HAP-1 (cell line): ENCODE data around the gene C16orf74.

Experiments
- DNase-seq, 2 experiments: peaks; one replicate each; pipeline ENCODE4 v3.0.0-alpha.2; 2016 to 2020; ENCODE audit warnings: low spot score in 2 of 2
- H3K27me3 ChIP-seq: fragments of 250-450 bp; sonication (Bioruptor Pico); 2 replicates; pipeline ENCODE4 v1.5.1; 2020; ENCODE audit warnings: low read depth, mild to moderate bottlenecking, moderate library complexity
- H3K36me3 ChIP-seq: fragments of 250-450 bp; sonication (Bioruptor Pico); replicated peaks from 2 replicates; pipeline ENCODE4 v1.5.1; 2020; ENCODE audit warnings: mild to moderate bottlenecking
- H3K4me1 ChIP-seq: fragments of 250-450 bp; sonication (Bioruptor Pico); 2 replicates; pipeline ENCODE4 v1.5.1; 2020; ENCODE audit warnings: mild to moderate bottlenecking
- H3K4me3 ChIP-seq: fragments of 250-450 bp; sonication (Bioruptor Pico); 2 replicates; pipeline ENCODE4 v1.5.1; 2020; ENCODE audit warnings: mild to moderate bottlenecking, moderate library complexity
- H3K9me3 ChIP-seq: fragments of 250-450 bp; sonication (Bioruptor Pico); 2 replicates; pipeline ENCODE4 v1.5.1; 2020; ENCODE audit warnings: mild to moderate bottlenecking, moderate library complexity
- in situ Hi-C: fragments of 300-500 bp; cut with MboI; formaldehyde crosslinking; loops from 3 replicates; pipeline ENCODE4 v1.14.3; 2020; ENCODE audit warnings: low sequenced_read_pairs, inconsistent platforms, mixed read lengths

C16orf74 gene

GRCh38 chr16:85751698-85752501 is 1.0 kb upstream of the C16orf74 start:
- no peaks in the 10 kb centered on the region for H3K27me3 ChIP-seq
- peaks cover 9% of the 10 kb centered on the region for H3K4me1 ChIP-seq
- in situ Hi-C loops: no loop called here
- H3K4me3 ChIP-seq: no peak overlapping the region
- no peaks in the 10 kb centered on the region for H3K9me3 ChIP-seq
- H3K36me3 ChIP-seq: no peaks in the 10 kb centered on the region
- no peak for DNase-seq

- peak overlapping the region; percentile 52 for H3K4me3 ChIP-seq
- in situ Hi-C loops: no loop called here
- no peaks in the 10 kb centered on the region for H3K9me3 ChIP-seq
- peak in 1 of 2 experiments; percentile 70 for DNase-seq
- H3K4me1 ChIP-seq: peaks cover 9% of the 10 kb centered on the region
- no peaks in the 10 kb centered on the region for H3K27me3 ChIP-seq
- H3K36me3 ChIP-seq: no peaks in the 10 kb centered on the region
Measured at GRCh38 chr16:85750146-85750826, 610 bp downstream of the C16orf74 start.

DNA sequence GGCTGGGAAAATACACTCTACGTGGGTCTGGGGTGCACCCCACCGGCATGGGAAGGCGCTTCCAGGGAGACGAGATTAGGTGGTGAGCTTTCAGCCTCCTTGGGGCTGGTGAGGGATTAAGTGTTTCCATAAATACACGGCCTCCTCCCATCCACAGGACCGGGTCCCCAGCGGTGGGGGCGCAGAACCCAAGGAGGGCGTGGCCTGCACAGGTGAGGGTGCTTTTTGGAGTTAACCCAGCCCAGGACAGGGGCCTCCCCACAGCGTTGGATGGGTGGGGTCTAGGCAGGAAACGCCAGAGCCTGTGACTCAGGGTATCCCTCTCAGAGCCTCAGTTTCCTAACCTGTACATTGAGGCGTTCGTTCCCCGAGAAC is 1.1 kb downstream of the C16orf74 start:
- no peaks in the 10 kb centered on the region for H3K27me3 ChIP-seq
- no peaks in the 10 kb centered on the region for H3K9me3 ChIP-seq
- H3K4me3 ChIP-seq: peak overlapping the region; percentile 52
- in situ Hi-C loops: no loop called here
- H3K4me1 ChIP-seq: peaks cover 9% of the 10 kb centered on the region
- H3K36me3 ChIP-seq: no peaks in the 10 kb centered on the region
- DNase-seq: no peak

- H3K36me3 ChIP-seq: no peaks in the 10 kb centered on the region
- peaks cover 9% of the 10 kb centered on the region for H3K4me1 ChIP-seq
- H3K4me3 ChIP-seq: no peak overlapping the region
- in situ Hi-C loops: no loop called here
- no peaks in the 10 kb centered on the region for H3K27me3 ChIP-seq
- no peak for DNase-seq
- no peaks in the 10 kb centered on the region for H3K9me3 ChIP-seq
Measured at GRCh38 chr16:85746460-85747215, 4.3 kb downstream of the C16orf74 start.

DNA sequence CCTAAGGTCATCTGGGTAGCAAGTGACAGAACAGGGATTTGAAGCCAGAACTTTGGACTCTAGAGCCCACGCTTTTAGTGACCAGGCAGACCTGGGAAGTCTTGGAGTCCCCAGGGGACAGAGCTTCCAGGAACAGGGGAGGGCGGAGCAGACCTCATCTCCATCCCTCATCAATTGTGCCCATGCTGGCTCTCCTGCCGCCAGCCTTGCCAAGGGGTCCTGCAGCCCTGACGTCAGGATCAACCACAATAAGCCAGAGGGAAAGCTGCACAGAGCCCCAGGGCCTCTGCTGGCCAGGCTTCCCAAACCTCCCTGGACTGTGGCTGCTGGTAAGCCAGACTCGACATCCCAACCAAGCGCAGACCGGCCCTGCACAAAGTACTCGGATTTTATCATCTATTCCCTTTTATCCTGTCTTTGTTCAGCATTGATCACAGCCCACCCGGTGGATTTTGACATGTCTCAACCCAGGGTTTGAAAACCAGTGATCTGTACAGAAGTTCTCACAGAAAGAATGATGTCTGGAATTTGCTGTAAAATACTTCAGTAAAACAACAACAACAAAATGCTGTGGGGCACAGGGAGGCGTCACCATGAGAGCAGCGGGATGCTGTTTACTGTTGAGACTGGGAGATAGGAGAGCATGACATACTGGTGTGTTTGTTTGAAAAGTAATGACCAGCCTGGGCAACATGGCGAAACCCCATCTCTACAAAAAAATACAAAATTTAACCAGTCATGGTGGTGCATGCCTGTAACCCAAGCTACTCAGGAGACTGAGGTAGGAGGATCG is 11.8 kb downstream of the C16orf74 start:
- Histone ChIP-seq H3K9me3 (no peaks in the 10 kb centered on the region), H3K27me3 (no peaks in the 10 kb centered on the region), H3K36me3 (no peaks in the 10 kb centered on the region), H3K4me3 (no peak overlapping the region), H3K4me1 (no peaks in the 10 kb centered on the region)
- no peak for DNase-seq
- in situ Hi-C loops: no loop called here

DNA sequence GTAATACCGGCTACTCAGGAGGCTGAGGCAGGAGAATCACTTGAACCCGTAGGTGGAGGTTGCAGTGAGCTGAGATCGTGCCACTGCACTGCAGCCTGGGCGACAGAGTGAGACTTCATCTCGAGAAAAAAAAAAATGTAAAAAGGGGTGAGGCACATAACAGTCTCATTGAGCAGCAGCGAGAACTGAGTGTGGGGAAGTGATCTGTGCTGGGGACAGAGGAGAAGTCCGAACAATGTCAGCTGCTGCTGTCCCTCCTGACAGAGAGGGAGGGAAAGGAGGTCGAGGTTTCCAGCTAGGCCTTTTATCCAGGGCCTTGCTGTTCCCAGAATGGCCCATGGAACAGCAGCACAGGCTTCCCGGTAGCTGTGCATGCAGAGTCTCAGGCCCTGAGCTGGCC is 14.0 kb downstream of the C16orf74 start:
- H3K27me3 ChIP-seq: no peaks in the 10 kb centered on the region

GRCh38 chr16:85735946-85736345 is 14.9 kb downstream of the C16orf74 start:
- H3K4me1 ChIP-seq: no peaks in the 10 kb centered on the region
- no peaks in the 10 kb centered on the region for H3K9me3 ChIP-seq
- in situ Hi-C loops: no loop called here
- H3K27me3 ChIP-seq: no peaks in the 10 kb centered on the region
- H3K4me3 ChIP-seq: no peak overlapping the region
- no peaks in the 10 kb centered on the region for H3K36me3 ChIP-seq
- DNase-seq: no peak

More for the DNA sequence above, 14.0 kb downstream of the C16orf74 start:
- H3K36me3 ChIP-seq: no peaks in the 10 kb centered on the region
- H3K4me3 ChIP-seq: no peak overlapping the region
- no peaks in the 10 kb centered on the region for H3K4me1 ChIP-seq
- no peak for DNase-seq
- H3K9me3 ChIP-seq: no peaks in the 10 kb centered on the region
- in situ Hi-C loops: no loop called here

- Histone ChIP-seq H3K36me3 (no peaks in the 10 kb centered on the region), H3K9me3 (no peaks in the 10 kb centered on the region), H3K4me3 (no peak overlapping the region), H3K27me3 (no peaks in the 10 kb centered on the region), H3K4me1 (no peaks in the 10 kb centered on the region)
- no peak for DNase-seq
- in situ Hi-C loops: no loop called here
Measured at GRCh38 chr16:85735225-85735635, 15.7 kb downstream of the C16orf74 start.

DNA sequence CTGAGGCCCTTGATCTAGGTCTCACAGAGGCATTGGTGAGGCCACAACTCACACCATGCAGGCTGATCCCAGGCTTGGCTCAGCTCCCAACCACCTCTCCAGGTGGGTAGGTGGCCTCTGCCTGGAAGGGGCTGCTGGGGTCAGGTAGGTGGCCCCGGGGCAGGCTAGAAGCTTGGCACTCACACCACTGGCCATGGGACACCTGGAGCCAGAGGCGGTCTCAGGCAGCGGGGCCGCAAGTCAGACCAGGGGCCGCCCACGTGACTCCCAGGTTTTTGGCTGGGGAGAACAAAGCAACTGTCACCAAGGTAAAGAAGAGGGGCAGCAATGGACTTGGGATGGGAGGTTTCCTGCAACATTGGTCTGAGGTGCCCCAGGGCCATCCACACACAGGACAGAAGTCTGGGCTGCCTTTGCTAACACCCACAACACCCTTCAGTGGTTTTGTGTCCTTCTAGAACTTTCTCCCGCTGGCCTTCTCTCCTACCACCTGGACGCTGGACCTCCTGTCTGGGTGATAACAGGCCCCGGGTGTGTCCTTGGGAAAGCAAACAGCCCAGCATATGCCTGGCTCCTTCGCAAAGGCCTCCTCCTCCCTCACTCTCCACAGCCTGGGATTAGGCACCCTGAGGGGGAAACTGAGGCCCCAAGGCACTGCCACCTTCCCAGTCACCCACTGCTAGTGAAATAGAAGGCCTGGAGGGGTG is 16.4 kb downstream of the C16orf74 start:
- H3K9me3 ChIP-seq: no peaks in the 10 kb centered on the region
- no peaks in the 10 kb centered on the region for H3K27me3 ChIP-seq
- no peak overlapping the region for H3K4me3 ChIP-seq
- in situ Hi-C loops: no loop called here
- no peak for DNase-seq
- no peaks in the 10 kb centered on the region for H3K36me3 ChIP-seq
- no peaks in the 10 kb centered on the region for H3K4me1 ChIP-seq

- Histone ChIP-seq H3K9me3 (no peaks in the 10 kb centered on the region), H3K27me3 (no peaks in the 10 kb centered on the region), H3K36me3 (no peaks in the 10 kb centered on the region), H3K4me1 (no peaks in the 10 kb centered on the region), H3K4me3 (no peak overlapping the region)
- peak in 1 of 2 experiments; percentile 52 for DNase-seq
- in situ Hi-C loops: no loop called here
Measured at GRCh38 chr16:85733839-85734170, 17.1 kb downstream of the C16orf74 start.

DNA sequence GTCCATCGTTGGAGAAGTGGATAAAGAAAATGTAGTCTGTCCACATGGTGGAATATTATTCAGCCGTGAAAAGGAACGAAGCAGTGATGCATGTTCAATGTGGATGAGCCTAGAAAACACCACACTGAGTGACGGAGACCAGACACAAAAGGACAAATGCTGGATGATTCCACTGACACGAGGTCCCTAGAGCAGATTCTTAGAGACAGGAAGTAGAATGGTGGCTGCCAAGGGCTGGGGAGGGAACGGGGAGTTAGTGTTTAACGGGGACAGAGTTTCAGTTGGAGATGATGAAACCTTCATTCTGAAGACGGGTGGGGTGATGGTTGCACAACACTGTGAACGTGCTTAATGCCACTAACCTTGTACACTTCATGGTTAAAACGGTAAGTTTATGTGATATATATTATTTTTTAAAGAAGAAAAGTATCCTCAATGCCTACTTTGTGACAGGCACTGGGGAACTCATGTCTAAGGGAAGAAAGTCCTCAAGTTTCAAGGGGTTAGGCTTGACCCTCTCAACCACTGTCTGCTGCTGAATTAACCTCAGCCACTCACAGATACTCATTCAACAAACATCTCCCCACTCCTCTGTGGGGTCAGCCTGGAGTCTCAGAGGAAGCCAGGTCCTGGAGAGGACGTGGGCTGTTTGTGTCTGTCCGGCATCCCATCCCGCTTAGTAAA is 17.6 kb downstream of the C16orf74 start:
- Histone ChIP-seq H3K27me3 (no peaks in the 10 kb centered on the region), H3K4me1 (no peaks in the 10 kb centered on the region), H3K9me3 (no peaks in the 10 kb centered on the region), H3K4me3 (no peak overlapping the region), H3K36me3 (no peaks in the 10 kb centered on the region)
- in situ Hi-C loops: no loop called here
- DNase-seq: no peak

DNA sequence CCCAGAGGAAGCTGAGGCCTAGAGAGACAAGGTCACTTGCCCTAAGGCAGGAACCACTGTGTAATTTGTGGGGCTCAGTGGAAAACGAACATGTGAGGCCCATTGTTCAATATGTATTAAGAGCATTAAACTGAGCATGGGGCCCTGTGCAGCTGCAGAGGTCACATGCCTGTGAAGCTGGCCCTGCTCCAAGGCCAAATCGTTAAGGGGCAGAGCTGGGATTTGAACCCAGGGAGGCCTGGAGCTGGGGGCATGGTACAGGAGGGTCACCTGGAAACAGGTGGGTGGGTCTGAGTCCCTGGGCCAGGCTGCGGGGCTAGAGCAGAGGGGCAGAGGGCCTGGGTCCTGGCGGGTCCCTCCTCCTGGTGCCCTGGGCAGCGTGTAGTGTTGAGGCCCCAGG is 19.7 kb downstream of the C16orf74 start:
- in situ Hi-C loops: no loop called here
- H3K4me3 ChIP-seq: no peak overlapping the region
- no peaks in the 10 kb centered on the region for H3K4me1 ChIP-seq
- H3K36me3 ChIP-seq: no peaks in the 10 kb centered on the region
- no peak for DNase-seq
- H3K9me3 ChIP-seq: no peaks in the 10 kb centered on the region
- H3K27me3 ChIP-seq: no peaks in the 10 kb centered on the region

DNA sequence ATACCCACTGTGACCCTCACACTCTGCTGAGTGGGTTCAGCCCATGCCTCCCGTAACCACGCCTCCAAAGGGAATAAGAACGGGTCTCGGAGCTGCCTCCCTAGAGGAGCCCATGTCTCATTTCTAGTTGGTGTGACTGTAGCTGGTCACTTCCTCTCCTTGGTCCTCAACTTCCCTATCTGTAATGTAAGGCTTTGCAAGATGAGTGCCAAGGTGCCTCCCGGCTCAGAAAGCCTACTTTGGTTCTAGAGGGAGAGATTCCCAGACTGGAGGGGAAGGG is 20.8 kb downstream of the C16orf74 start:
- in situ Hi-C loops: no loop called here
- DNase-seq: no peak
- Histone ChIP-seq H3K36me3 (no peaks in the 10 kb centered on the region), H3K27me3 (no peaks in the 10 kb centered on the region), H3K4me3 (no peak overlapping the region), H3K4me1 (no peaks in the 10 kb centered on the region), H3K9me3 (no peaks in the 10 kb centered on the region)
